ENCODE measurements around the gene COMT. TPM values are rescaled to one million over a fixed set of nuclear protein-coding genes. Genes with fewer than 3 reads are reported as not detected.

COMT gene
- total and polyA plus RNA-seq, 2 of the 4 experiments (the other 2 are of a cell fraction): 202 to 347 TPM

- TF ChIP-seq CTCF (conservative IDR thresholded peaks at IDR 0.05; ENCODE audit: low read depth, low read length): no peak
These were observed 49.2 kb downstream of the COMT start (continued) for GRCh38 chr22:19990609-19991394.

- Histone ChIP-seq H3K56ac (ENCODE audit: extremely low read depth, insufficient read depth, low read length) (no peak overlapping the region), H3K4me3 (ENCODE audit: insufficient read depth, low read depth, low read length) (no peak overlapping the region), H2AK9ac (replicated peaks; ENCODE audit: low read depth, low read length, poor library complexity) (no peak overlapping the region), H3K27me3 (ENCODE audit: control insufficient read depth, insufficient read depth, low read length) (no peaks in the 10 kb centered on the region), H3K9me1 (ENCODE audit: insufficient read depth, low read length) (0 out of 2 replicates have a peak, but pooled peaks cover 7% of the 10 kb centered on the region), H2BK120ac (ENCODE audit: low read depth, low read length) (no peak overlapping the region), H3K9ac (ENCODE audit: low read depth, low read length) (no peak overlapping the region), H3K23ac (ENCODE audit: low read depth, low read length) (no peak overlapping the region), H3K79me1 (ENCODE audit: low read depth in 1 of 2, low read length in 2 of 2) (peaks cover 0 to 3% of the 10 kb centered on the region in 2 experiments; a peak in 1 of 4 replicates), H2AK5ac (ENCODE audit: low read depth, low read length) (no peak overlapping the region), H3K18ac (ENCODE audit: low read depth, low read length) (no peak overlapping the region), H3K27ac (ENCODE audit: insufficient read depth, low read length) (no peak overlapping the region), H2BK15ac (ENCODE audit: low read depth, low read length) (no peak overlapping the region), H4K20me1 (ENCODE audit: insufficient read depth, low read length) (peaks cover 2% of the 10 kb centered on the region; the same call in 1 of the 2 replicates), H4K5ac (ENCODE audit: low read depth, low read length) (no peak overlapping the region), H3K36me3 (ENCODE audit: control insufficient read depth, insufficient read depth, low read length) (no peaks in the 10 kb centered on the region), H3K4ac (ENCODE audit: low read depth, low read length) (no peak overlapping the region), H2AFZ (replicated peaks; ENCODE audit: low read length, poor library complexity) (peak overlapping the region; percentile 16), H3K9me3 (ENCODE audit: control insufficient read depth, insufficient read depth, low read length) (no peaks in the 10 kb centered on the region), H4K91ac (ENCODE audit: insufficient read depth, low read depth, low read length) (no peak overlapping the region), H4K8ac (ENCODE audit: low read depth in 2 of 2, low read length in 2 of 2) (no peak overlapping the region), H3K4me2 (ENCODE audit: low read depth, low read length) (no peak overlapping the region), H2BK5ac (ENCODE audit: low read depth, low read length, poor library complexity, severe bottlenecking) (no peak overlapping the region), H3K4me1 (ENCODE audit: control insufficient read depth, insufficient read depth, low read length) (peaks cover 16% of the 10 kb centered on the region), H3K14ac (replicated peaks; ENCODE audit: low read depth, low read length) (no peak overlapping the region), H2BK20ac (ENCODE audit: low read depth, low read length) (no peak overlapping the region)
- intact Hi-C loops (cut with micrococcal nuclease) (no loop called here), dilution Hi-C loops (cut with HindIII; ENCODE audit: low sequenced_read_pairs, unreplicated experiment) (no loop called here), in situ Hi-C loops (cut with MboI; ENCODE audit: low sequenced_read_pairs) (no loop called here)
- ChIA-PET CTCF (interaction anchor here (1.1 kb wide), 1 partner anchor 31 kb away, joined by 3 read pairs; no protein-coding TSS in a partner anchor), POLR2A (ENCODE audit: unreplicated experiment) (no interaction called here)
- ATAC-seq (ENCODE audit: low read depth): peak; percentile 3; the same call in 1 of the 2 replicates
- no peak for DNase-seq
- no TSS peak for BruUV-seq (replicated peaks)
- TF ChIP-seq MAZ (IDR thresholded peaks at IDR 0.05; ENCODE audit: borderline replicate concordance, low read depth, low read length) (no peak), ELK1 (IDR thresholded peaks at IDR 0.05; ENCODE audit: borderline replicate concordance, low read depth, low read length) (no peak), CHD1 (IDR thresholded peaks at IDR 0.05; ENCODE audit: low read depth, low read length) (no peak), RFX5 (IDR thresholded peaks at IDR 0.05; ENCODE audit: low read depth, low read length) (no peak), RCOR1 (IDR thresholded peaks at IDR 0.05; ENCODE audit: insufficient replicate concordance, low read length) (no peak), MXI1 (IDR thresholded peaks at IDR 0.05; ENCODE audit: borderline replicate concordance, low read depth, low read length) (no peak), FOS (IDR thresholded peaks at IDR 0.05; ENCODE audit: low read depth, low read length) (no peak), MAFK (IDR thresholded peaks at IDR 0.05; ENCODE audit: low read depth, low read length) (no peak), POLR2A (IDR thresholded peaks at IDR 0.05; ENCODE audit: low read depth, low read length) (no peak), RAD21 (IDR thresholded peaks at IDR 0.05; ENCODE audit: low read length) (no peak), CEBPB (IDR thresholded peaks at IDR 0.05; ENCODE audit: low read depth, low read length) (no peak), BHLHE40 (IDR thresholded peaks at IDR 0.05; ENCODE audit: low read depth, low read length) (no peak), NFE2L2 (IDR thresholded peaks at IDR 0.05; ENCODE audit: low read depth, low read length) (no peak), SMC3 (IDR thresholded peaks at IDR 0.05; ENCODE audit: low read depth, low read length) (no peak)
These were observed 49.7 kb downstream of the COMT start for GRCh38 chr22:19991395-19991644.
